B cell (primary cell): Measurements from ENCODE around the gene MPZL2. TPM values are rescaled to one million over a fixed set of nuclear protein-coding genes. Genes with fewer than 3 reads are reported as not detected.

ENCODE experiments used
- ATAC-seq: fragments of 200-7000 bp; cut with Tn5 transposase; one replicate; pipeline ENCODE4 v1.10.0; 2021; ENCODE audit warnings: low read depth, mild to moderate bottlenecking, moderate number of reproducible peaks, moderate library complexity
- CTCF ChIA-PET: fragments of 350-600 bp; sonication (Branson Sonifier 250); formaldehyde crosslinking; loops from one replicate; lab custom pipeline; 2021; ENCODE audit warnings: antibody characterized with exemption, inconsistent platforms; lab: Charles Lee
- POLR2A ChIA-PET: fragments of 350-600 bp; sonication (Branson Sonifier 250); formaldehyde crosslinking; loops from one replicate; lab custom pipeline; 2021; ENCODE audit warnings: antibody characterized with exemption; lab: Charles Lee
- DNase-seq: peaks from one replicate; pipeline ENCODE4 v3.0.0; 2013
- H2AFZ ChIP-seq: 2 replicates; pipeline ENCODE4 v1.6.1; 2012; ENCODE audit warnings: mild to moderate bottlenecking, low read depth, low read length; ENCODE audit not compliant: insufficient read depth, poor library complexity, severe bottlenecking
- H3K27ac ChIP-seq, 2 donors: 1 replicate in 1 of 2; 2 replicates in 1 of 2; pipeline ENCODE4 v1.5.1; 2012 to 2013; ENCODE audit warnings: low read length in 2 of 2, mild to moderate bottlenecking in 2 of 2, moderate library complexity in 1 of 2
- H3K27me3 ChIP-seq, 4 experiments: fragments of 200-600 bp in 1 of 4; sonication (generic) in 1 of 4; replicated peaks in 1 of 4; 1 replicate in 2 of 4; 2 replicates in 2 of 4; pipeline versions ENCODE4 v1.6.1 to v1.7.0; 2013 to 2016; ENCODE audit warnings: low read length in 3 of 4, mild to moderate bottlenecking in 2 of 4, mixed read lengths in 1 of 4, moderate library complexity in 1 of 4; ENCODE audit not compliant: insufficient read depth in 4 of 4, control insufficient read depth in 3 of 4; ENCODE audit errors: control extremely low read depth in 1 of 4
- H3K36me3 ChIP-seq, 2 experiments: replicated peaks in 1 of 2; 1 replicate in 1 of 2; 2 replicates in 1 of 2; pipeline versions ENCODE4 v1.6.1 to v1.7.1; 2013; ENCODE audit warnings: low read length in 1 of 2; ENCODE audit not compliant: insufficient read depth in 2 of 2, control insufficient read depth in 1 of 2; ENCODE audit errors: control extremely low read depth in 1 of 2, extremely low read depth in 1 of 2
- H3K4me1 ChIP-seq, 2 donors: fragments of 200-600 bp in 1 of 2; sonication (generic) in 1 of 2; 1 replicate in 1 of 2; 2 replicates in 1 of 2; pipeline versions ENCODE4 v1.5.1 to v1.6.1; 2013 to 2017; ENCODE audit warnings: low read length in 2 of 2; ENCODE audit not compliant: control insufficient read depth in 2 of 2, insufficient read depth in 2 of 2
- H3K4me2 ChIP-seq: replicated peaks from 2 replicates; pipeline ENCODE3; 2012; ENCODE audit warnings: mild to moderate bottlenecking, low read depth, low read length; ENCODE audit not compliant: poor library complexity, severe bottlenecking
- H3K4me3 ChIP-seq, 5 experiments: fragments of 200-600 bp in 1 of 5; sonication (generic) in 1 of 5; 1 replicate in 3 of 5; 2 replicates in 2 of 5; pipeline versions ENCODE4 v1.5.1 to v1.7.0; 2011 to 2016; ENCODE audit warnings: low read length in 4 of 5, mild to moderate bottlenecking in 4 of 5, low read depth in 2 of 5, control low read depth in 1 of 5, moderate library complexity in 1 of 5; ENCODE audit not compliant: insufficient read depth in 1 of 5; ENCODE audit errors: control extremely low read depth in 1 of 5, extremely low read depth in 1 of 5
- H3K79me2 ChIP-seq: fragments of 200-600 bp; sonication (generic); one replicate; pipeline ENCODE4 v1.6.0; 2016; ENCODE audit warnings: low read length; ENCODE audit not compliant: control insufficient read depth, insufficient read depth
- H3K9ac ChIP-seq: fragments of 200-600 bp; sonication (generic); 2 replicates; pipeline ENCODE4 v1.6.1; 2017; ENCODE audit warnings: mild to moderate bottlenecking, low read length, moderate library complexity
- H3K9me3 ChIP-seq, 3 donors: one replicate each; pipeline versions ENCODE4 v1.6.1 to v1.7.1; 2013; ENCODE audit warnings: low read length in 2 of 3; ENCODE audit not compliant: control insufficient read depth in 2 of 3, insufficient read depth in 1 of 3; ENCODE audit errors: control extremely low read depth in 1 of 3
- H4K20me1 ChIP-seq: 2 replicates; pipeline ENCODE4 v1.6.0; 2012; ENCODE audit warnings: mild to moderate bottlenecking, low read length; ENCODE audit not compliant: insufficient read depth, control insufficient read depth, poor library complexity, severe bottlenecking
- H3K27ac Mint-ChIP-seq: one replicate; pipeline ENCODE4 v1.8.0; 2021; ENCODE audit warnings: mixed read lengths
- H3K27me3 Mint-ChIP-seq: one replicate; pipeline ENCODE4 v1.8.0; 2021; ENCODE audit warnings: mixed read lengths
- H3K4me1 Mint-ChIP-seq: one replicate; pipeline ENCODE4 v1.8.0; 2021; ENCODE audit warnings: mixed read lengths
- H3K4me3 Mint-ChIP-seq: one replicate; pipeline ENCODE4 v1.8.0; 2021; ENCODE audit warnings: mixed read lengths
- H3K9me3 Mint-ChIP-seq: one replicate; pipeline ENCODE4 v1.8.0; 2022; ENCODE audit warnings: mixed read lengths; ENCODE audit not compliant: insufficient read depth
- CTCF ChIP-seq: fragments of 200-600 bp; IDR thresholded peaks from one replicate; pipeline ENCODE4 v1.8.0; 2022; ENCODE audit warnings: antibody characterized with exemption, mild to moderate bottlenecking
- EZH2 ChIP-seq: IDR thresholded peaks from 2 replicates; pipeline ENCODE4 v1.6.1; 2012; ENCODE audit warnings: borderline replicate concordance, low read depth, mild to moderate bottlenecking, moderate library complexity, low read length; ENCODE audit not compliant: insufficient read depth, poor library complexity, severe bottlenecking
- WGBS: methylation state at CpG from one replicate; pipeline ENCODE4 v1.1.5; 2013; ENCODE audit warnings: missing lambda C conversion rate; ENCODE audit not compliant: insufficient coverage; 5-methylcytosine and 5-hydroxymethylcytosine counted together
- intact Hi-C: fragments of 100-400 bp; cut with micrococcal nuclease; formaldehyde crosslinking; loops from one replicate; pipeline ENCODE4 v1.10.0; 2022
- polyA plus RNA-seq: library from polyadenylated mRNA; depleted of rRNA; stranded (reverse); fragments of >200 nt; gene quantifications from 2 replicates; pipeline ENCODE4 v1.2.3, GENCODE V29; 2012
- total RNA-seq, 2 donors: library from RNA; stranded (reverse); fragments of 120-200 nt in 1 of 2; gene quantifications; 1 replicate in 1 of 2; 2 replicates in 1 of 2; pipeline versions ENCODE4 v1.2.3 to v1.2.4, GENCODE V29; 2013 to 2022

Gene MPZL2
- total and polyA plus RNA-seq, 2 donors (not counting 1 experiment from before 2014, with no cell fraction given) = 1.2 TPM; not detected in 1

GRCh38 chr11:118289401-118289800 is 25.3 kb upstream of the MPZL2 start:
- Histone ChIP-seq H3K9me3 (no peaks in the 10 kb centered on the region), H4K20me1 (no peaks in the 10 kb centered on the region), H3K27me3 (peaks cover 0 to 4% (median 0%) of the 10 kb centered on the region in 4 experiments), H3K9ac (no peak overlapping the region), H3K4me2 (no peak overlapping the region), H3K79me2 (no peaks in the 10 kb centered on the region), H2AFZ (no peak overlapping the region), H3K27ac (no peak overlapping the region), H3K4me3 (no peak overlapping the region), H3K36me3 (no peaks in the 10 kb centered on the region), H3K4me1 (no peaks in the 10 kb centered on the region)
- no peak for DNase-seq
- Mint-ChIP-seq H3K27ac (no peak overlapping the region), H3K9me3 (no peaks in the 10 kb centered on the region), H3K27me3 (peaks cover 30% of the 10 kb centered on the region), H3K4me1 (no peaks in the 10 kb centered on the region), H3K4me3 (no peak overlapping the region)
- ChIA-PET CTCF (interaction anchor here (1.1 to 6.1 kb wide), 5 partner anchors 11 to 91 kb away, joined by 3 to 87 read pairs (median 4); partner anchors contain the start of gene JAML), POLR2A (interaction anchor here (0.7 kb wide), 1 partner anchor 19 kb away, joined by 5 read pairs; no protein-coding TSS in a partner anchor)
- no peak for ATAC-seq
- TF ChIP-seq CTCF (no peak), EZH2 (no peak)
- intact Hi-C loops = no loop called here

- H3K9ac ChIP-seq = no peak overlapping the region
- CTCF ChIA-PET = interaction anchor here (0.6 to 0.8 kb wide), 2 partner anchors 10 to 89 kb away, joined by 3 read pairs; no protein-coding TSS in a partner anchor
- intact Hi-C loops = no loop called here
Observed at GRCh38 chr11:118287006-118287405, 22.9 kb upstream of the MPZL2 start.

More at GRCh38 chr11:118287006-118287405, 22.9 kb upstream of the MPZL2 start:
- Histone ChIP-seq H3K4me2 (no peak overlapping the region), H3K9me3 (no peaks in the 10 kb centered on the region), H3K27ac (no peak overlapping the region), H3K79me2 (no peaks in the 10 kb centered on the region), H3K36me3 (no peaks in the 10 kb centered on the region), H2AFZ (no peak overlapping the region), H3K4me3 (no peak overlapping the region), H4K20me1 (no peaks in the 10 kb centered on the region), H3K4me1 (no peaks in the 10 kb centered on the region), H3K27me3 (peaks cover 0 to 4% (median 0%) of the 10 kb centered on the region in 4 experiments)
- no peaks in the 10 kb centered on the region for H3K9me3 Mint-ChIP-seq
- H3K4me1 Mint-ChIP-seq = peaks cover 2% of the 10 kb centered on the region
- peaks cover 23% of the 10 kb centered on the region for H3K27me3 Mint-ChIP-seq
- DNase-seq = no peak
- no peak overlapping the region for H3K27ac Mint-ChIP-seq
- no peak for ATAC-seq
- no peak for TF ChIP-seq CTCF
- TF ChIP-seq EZH2 = no peak
- no CpG with 5 or more reads among the region's 1 CpG for WGBS
- no peak overlapping the region for H3K4me3 Mint-ChIP-seq
- POLR2A ChIA-PET = interaction anchor here (0.6 kb wide), 1 partner anchor 73 kb away, joined by 3 read pairs; no protein-coding TSS in a partner anchor
